HG03457 (cell line): ENCODE results near the gene NEIL3.
"Not testable (repeated sequence)": the region's sequence is repeated elsewhere in the genome, so short reads cannot be mapped to it uniquely, and the experiment has no call there.

ENCODE experiments used
- ATAC-seq: cut with Tn5 transposase; IDR thresholded peaks from one replicate; pipeline ENCODE4 v1.9.1; 2021; ENCODE audit warnings: moderate number of reproducible peaks; ENCODE audit not compliant: unreplicated experiment

The NEIL3 gene

GRCh38 chr4:177301126-177301639 lies 8.5 kb upstream of the NEIL3 start:
- ATAC-seq: no peak

- no peak for ATAC-seq
Measured at GRCh38 chr4:177302371-177303100, 7.1 kb upstream of the NEIL3 start.

GRCh38 chr4:177304094-177304493 lies 5.6 kb upstream of the NEIL3 start:
- ATAC-seq: no peak

GRCh38 chr4:177304864-177305263 lies 4.8 kb upstream of the NEIL3 start:
- ATAC-seq: not testable (repeated sequence)

- ATAC-seq: no peak
Measured at GRCh38 chr4:177308125-177308524, 1.5 kb upstream of the NEIL3 start.

- no peak for ATAC-seq
Measured at GRCh38 chr4:177308847-177309521, 690 bp upstream of the NEIL3 start.

- no peak for ATAC-seq
Measured at GRCh38 chr4:177311589-177311988, 1.9 kb downstream of the NEIL3 start.

- ATAC-seq: no peak
Measured at GRCh38 chr4:177313263-177313662, 3.6 kb downstream of the NEIL3 start.

- ATAC-seq: no peak
Measured at GRCh38 chr4:177315767-177316464, 6.2 kb downstream of the NEIL3 start.

GRCh38 chr4:177320721-177321120 lies 11.0 kb downstream of the NEIL3 start:
- no peak for ATAC-seq

GRCh38 chr4:177321647-177322046 lies 12.0 kb downstream of the NEIL3 start:
- ATAC-seq: no peak

- ATAC-seq: no peak
Measured at GRCh38 chr4:177322266-177322665, 12.6 kb downstream of the NEIL3 start.

- ATAC-seq: no peak
Measured at GRCh38 chr4:177322881-177323280, 13.2 kb downstream of the NEIL3 start.

- ATAC-seq: no peak
Measured at GRCh38 chr4:177323416-177323815, 13.7 kb downstream of the NEIL3 start.

- no peak for ATAC-seq
Measured at GRCh38 chr4:177332119-177332518, 22.4 kb downstream of the NEIL3 start.

GRCh38 chr4:177339477-177340374 lies 30.1 kb downstream of the NEIL3 start:
- peak; percentile 96 for ATAC-seq

- no peak for ATAC-seq
Measured at GRCh38 chr4:177348348-177348747, 38.7 kb downstream of the NEIL3 start.

GRCh38 chr4:177349191-177349590 lies 39.5 kb downstream of the NEIL3 start:
- ATAC-seq: no peak

- ATAC-seq: no peak
Measured at GRCh38 chr4:177351622-177352244, 42.1 kb downstream of the NEIL3 start.

GRCh38 chr4:177356206-177356605 lies 46.5 kb downstream of the NEIL3 start:
- ATAC-seq: no peak
